Measurements from ENCODE around the gene HOXA10.

The HOXA10 gene

DNA sequence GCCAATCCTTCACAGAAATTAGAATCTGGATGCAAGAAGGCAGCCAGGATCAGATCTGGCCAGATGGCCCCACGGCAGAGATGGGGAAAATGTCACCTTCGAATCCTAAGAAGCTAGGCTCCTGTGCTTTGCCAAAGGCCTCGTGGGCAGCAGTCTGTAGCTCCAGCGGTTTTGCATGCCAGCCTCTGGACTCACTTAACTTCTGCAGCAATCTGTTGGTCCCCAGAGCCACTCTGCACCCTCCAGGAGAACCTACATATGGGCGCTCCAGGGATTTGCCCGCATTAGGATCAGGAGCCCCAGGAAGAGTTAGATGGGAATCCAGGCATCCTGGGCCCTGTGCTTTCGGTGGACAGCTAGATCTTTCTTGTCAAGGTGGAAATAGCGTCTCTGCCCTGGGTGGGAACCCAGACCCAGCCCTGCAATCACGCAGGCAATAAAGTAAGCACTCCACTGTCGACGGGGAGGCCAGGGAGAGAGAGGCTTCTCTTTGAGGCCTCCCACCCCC is 35.9 kb upstream of the HOXA10 start:
- DNase-seq: no peak
- CTCF ChIA-PET: interaction anchor here (0.6 to 5.0 kb wide), 15 partner anchors 9 to 883 kb away, joined by 3 to 33 read pairs (median 5); partner anchors contain the start of genes EVX1 and HIBADH
- Mint-ChIP-seq H3K27ac (peak overlapping the region; percentile 40), H3K4me3 (no peak overlapping the region), H3K27me3 (peaks cover 99% of the 10 kb centered on the region), H3K9me3 (no peaks in the 10 kb centered on the region), H3K36me3 (no peaks in the 10 kb centered on the region), H3K4me1 (peaks cover 12% of the 10 kb centered on the region)

DNA sequence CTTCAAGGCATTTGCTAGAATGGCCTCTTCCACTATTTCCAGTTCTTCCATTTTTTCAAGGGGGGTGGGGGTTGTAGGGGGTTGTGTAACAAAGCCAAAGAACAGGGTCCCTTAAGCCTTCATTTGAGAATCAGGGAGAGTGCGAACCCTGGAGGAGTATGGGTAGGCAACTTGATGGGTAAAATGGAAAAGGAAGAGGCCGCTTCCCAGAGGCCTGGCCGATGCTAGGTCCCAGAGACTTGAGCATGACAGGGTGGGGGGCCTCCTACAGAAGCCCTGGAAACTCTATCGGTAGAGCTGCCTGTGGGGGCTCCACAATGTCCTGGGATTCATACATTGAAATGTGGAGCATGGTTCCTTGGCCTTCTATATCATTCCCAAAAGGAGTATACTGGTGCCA is 34.9 kb upstream of the HOXA10 start:
- Mint-ChIP-seq H3K36me3 (no peaks in the 10 kb centered on the region), H3K27ac (no peak overlapping the region), H3K4me1 (peaks cover 12% of the 10 kb centered on the region), H3K4me3 (no peak overlapping the region), H3K27me3 (peaks cover 99% of the 10 kb centered on the region), H3K9me3 (no peaks in the 10 kb centered on the region)
- no peak for DNase-seq
- CTCF ChIA-PET: interaction anchor here (0.6 to 5.0 kb wide), 10 partner anchors 13 to 884 kb away, joined by 3 to 33 read pairs (median 6); partner anchors contain the start of gene HIBADH

- Mint-ChIP-seq H3K4me1 (peaks cover 12% of the 10 kb centered on the region), H3K27me3 (peaks cover 99% of the 10 kb centered on the region), H3K36me3 (no peaks in the 10 kb centered on the region), H3K27ac (no peak overlapping the region), H3K9me3 (no peaks in the 10 kb centered on the region), H3K4me3 (no peak overlapping the region)
- DNase-seq: no peak
- CTCF ChIA-PET: interaction anchor here (0.7 to 5.0 kb wide), 5 partner anchors 11 to 889 kb away, joined by 3 to 33 read pairs (median 4); no protein-coding TSS in a partner anchor
These were observed 33.3 kb upstream of the HOXA10 start for GRCh38 chr7:27207348-27207985.

- Mint-ChIP-seq H3K9me3 (no peaks in the 10 kb centered on the region), H3K4me1 (peaks cover 23% of the 10 kb centered on the region), H3K4me3 (peak overlapping the region; percentile 5), H3K36me3 (no peaks in the 10 kb centered on the region), H3K27me3 (peaks cover 99% of the 10 kb centered on the region), H3K27ac (no peak overlapping the region)
- no peak for DNase-seq
- CTCF ChIA-PET: interaction anchor here (1.7 to 1.8 kb wide), 2 partner anchors 10 to 41 kb away, joined by 5 to 6 read pairs; no protein-coding TSS in a partner anchor
These were observed 31.5 kb upstream of the HOXA10 start for GRCh38 chr7:27205325-27206280.

DNA sequence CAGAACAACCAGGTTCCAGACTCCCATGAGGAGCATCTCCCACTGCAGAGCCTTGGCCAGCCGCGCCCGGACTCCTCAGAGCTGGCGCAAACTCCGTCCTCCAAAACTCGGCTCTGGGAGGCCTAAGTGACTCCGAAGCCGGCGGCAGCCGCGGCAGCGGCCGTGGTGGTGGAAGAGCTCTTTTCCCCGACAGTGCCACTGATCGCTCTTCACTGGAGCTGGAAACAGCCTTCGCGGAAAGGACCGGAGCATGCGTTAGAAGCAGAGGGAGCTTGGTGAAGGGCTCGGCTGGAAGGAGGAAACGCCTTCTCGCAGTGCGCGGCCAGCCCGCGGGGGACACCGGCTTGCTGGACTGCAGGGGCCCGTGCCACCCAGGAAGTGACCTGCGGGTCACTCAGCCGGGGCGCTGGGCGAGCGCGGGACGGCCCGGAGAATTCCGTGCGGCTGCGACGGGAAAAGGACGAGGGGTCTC is 30.8 kb upstream of the HOXA10 start:
- CTCF ChIA-PET: interaction anchor here (1.3 to 1.8 kb wide), 3 partner anchors 9 to 42 kb away, joined by 3 to 6 read pairs (median 5); no protein-coding TSS in a partner anchor
- Mint-ChIP-seq H3K27me3 (peaks cover 99% of the 10 kb centered on the region), H3K36me3 (peaks cover under 1% of the 10 kb centered on the region), H3K4me1 (peaks cover 24% of the 10 kb centered on the region), H3K4me3 (no peak overlapping the region), H3K9me3 (no peaks in the 10 kb centered on the region), H3K27ac (peak overlapping the region; percentile 14)
- DNase-seq: no peak

GRCh38 chr7:27203964-27204594 is 30.0 kb upstream of the HOXA10 start:
- no peak overlapping the region for H3K4me3 Mint-ChIP-seq
- CTCF ChIA-PET: interaction anchor here (1.3 to 1.8 kb wide), 3 partner anchors 8 to 43 kb away, joined by 3 to 6 read pairs (median 5); no protein-coding TSS in a partner anchor
- H3K27ac Mint-ChIP-seq: no peak overlapping the region
- H3K9me3 Mint-ChIP-seq: no peaks in the 10 kb centered on the region
- H3K4me1 Mint-ChIP-seq: peaks cover 24% of the 10 kb centered on the region
- peaks cover 2% of the 10 kb centered on the region for H3K36me3 Mint-ChIP-seq
- no peak for DNase-seq
- H3K27me3 Mint-ChIP-seq: peaks cover 97% of the 10 kb centered on the region

- CTCF ChIA-PET: interaction anchor here (1.3 to 1.8 kb wide), 2 partner anchors 22 to 43 kb away, joined by 3 to 5 read pairs; no protein-coding TSS in a partner anchor
- Mint-ChIP-seq H3K4me3 (no peak overlapping the region), H3K4me1 (peaks cover 26% of the 10 kb centered on the region), H3K36me3 (peaks cover 2% of the 10 kb centered on the region), H3K9me3 (no peaks in the 10 kb centered on the region), H3K27ac (no peak overlapping the region), H3K27me3 (peaks cover 97% of the 10 kb centered on the region)
- no peak for DNase-seq
These were observed 29.3 kb upstream of the HOXA10 start for GRCh38 chr7:27203365-27203953.

DNA sequence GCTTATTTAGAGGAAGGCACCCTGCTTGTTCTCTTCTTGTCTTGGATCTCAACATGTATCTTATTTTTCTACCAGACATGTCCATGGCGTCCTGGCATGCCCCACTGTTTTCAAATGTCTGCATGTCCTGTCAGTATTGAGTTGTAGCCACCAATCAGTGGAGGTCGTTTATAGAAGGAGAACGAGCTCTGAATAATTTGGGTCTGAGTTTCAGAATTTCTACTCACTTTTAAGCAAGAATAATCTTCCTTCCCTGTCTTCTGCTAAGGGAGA is 28.7 kb upstream of the HOXA10 start:
- H3K27ac Mint-ChIP-seq: no peak overlapping the region
- peaks cover 97% of the 10 kb centered on the region for H3K27me3 Mint-ChIP-seq
- no peak for DNase-seq
- H3K36me3 Mint-ChIP-seq: peaks cover 2% of the 10 kb centered on the region
- CTCF ChIA-PET: interaction anchor here (0.9 to 1.1 kb wide), 2 partner anchors 8 to 769 kb away, joined by 3 read pairs; no protein-coding TSS in a partner anchor
- no peak overlapping the region for H3K4me3 Mint-ChIP-seq
- H3K4me1 Mint-ChIP-seq: peaks cover 26% of the 10 kb centered on the region
- H3K9me3 Mint-ChIP-seq: no peaks in the 10 kb centered on the region

DNA sequence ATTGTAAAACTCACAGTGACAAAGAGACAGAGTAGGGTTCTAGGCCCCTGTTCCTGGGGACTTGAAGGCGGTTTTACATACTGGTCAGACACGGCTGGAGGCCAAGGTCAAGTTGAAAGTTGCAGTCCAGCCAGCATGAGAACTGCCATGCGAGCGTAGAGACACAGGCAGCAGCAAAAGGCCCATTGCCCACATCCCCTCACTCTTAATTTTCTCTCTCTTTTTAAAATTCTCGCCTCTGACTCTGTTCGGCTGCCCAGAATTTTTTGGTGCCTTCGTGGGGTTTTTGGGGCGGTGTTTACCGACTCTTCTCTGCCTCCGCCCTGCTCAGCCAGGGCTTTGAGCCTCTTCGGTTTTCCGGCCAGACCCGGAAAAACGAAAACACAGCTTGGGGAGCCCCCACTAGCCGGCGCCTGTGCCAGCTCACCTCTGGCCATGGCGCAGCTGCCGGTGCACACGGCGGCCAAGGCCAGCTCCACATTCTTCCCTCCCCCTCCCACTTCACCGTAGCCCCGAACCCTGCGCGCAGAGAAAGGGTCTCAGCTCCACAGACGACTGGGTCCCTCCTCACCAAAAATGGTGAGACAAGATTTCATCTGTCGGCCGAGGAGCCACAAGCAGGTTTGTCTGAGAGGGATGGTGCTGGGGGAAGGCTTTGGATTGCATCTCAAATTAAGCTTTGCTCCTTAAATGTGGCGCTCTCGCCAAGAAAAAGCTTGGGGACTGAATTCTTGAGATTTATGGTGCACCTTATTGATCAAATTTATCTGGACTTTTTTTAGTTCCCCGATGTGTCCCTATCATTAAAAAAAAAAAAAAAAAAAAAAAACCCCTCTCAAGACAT is 28.1 kb upstream of the HOXA10 start:
- peaks cover 2% of the 10 kb centered on the region for H3K36me3 Mint-ChIP-seq
- DNase-seq: no peak
- peaks cover 97% of the 10 kb centered on the region for H3K27me3 Mint-ChIP-seq
- no peaks in the 10 kb centered on the region for H3K9me3 Mint-ChIP-seq
- CTCF ChIA-PET: interaction anchor here (0.9 to 1.1 kb wide), 2 partner anchors 9 to 769 kb away, joined by 3 read pairs; no protein-coding TSS in a partner anchor
- H3K27ac Mint-ChIP-seq: no peak overlapping the region
- H3K4me1 Mint-ChIP-seq: peaks cover 26% of the 10 kb centered on the region
- no peak overlapping the region for H3K4me3 Mint-ChIP-seq

GRCh38 chr7:27201580-27202017 is 27.5 kb upstream of the HOXA10 start:
- Mint-ChIP-seq H3K27me3 (peaks cover 94% of the 10 kb centered on the region), H3K9me3 (no peaks in the 10 kb centered on the region), H3K27ac (no peak overlapping the region), H3K4me1 (peaks cover 26% of the 10 kb centered on the region), H3K4me3 (no peak overlapping the region), H3K36me3 (peaks cover 2% of the 10 kb centered on the region)
- CTCF ChIA-PET: interaction anchor here (0.7 to 1.1 kb wide), 3 partner anchors 9 to 770 kb away, joined by 3 read pairs; no protein-coding TSS in a partner anchor
- DNase-seq: no peak

DNA sequence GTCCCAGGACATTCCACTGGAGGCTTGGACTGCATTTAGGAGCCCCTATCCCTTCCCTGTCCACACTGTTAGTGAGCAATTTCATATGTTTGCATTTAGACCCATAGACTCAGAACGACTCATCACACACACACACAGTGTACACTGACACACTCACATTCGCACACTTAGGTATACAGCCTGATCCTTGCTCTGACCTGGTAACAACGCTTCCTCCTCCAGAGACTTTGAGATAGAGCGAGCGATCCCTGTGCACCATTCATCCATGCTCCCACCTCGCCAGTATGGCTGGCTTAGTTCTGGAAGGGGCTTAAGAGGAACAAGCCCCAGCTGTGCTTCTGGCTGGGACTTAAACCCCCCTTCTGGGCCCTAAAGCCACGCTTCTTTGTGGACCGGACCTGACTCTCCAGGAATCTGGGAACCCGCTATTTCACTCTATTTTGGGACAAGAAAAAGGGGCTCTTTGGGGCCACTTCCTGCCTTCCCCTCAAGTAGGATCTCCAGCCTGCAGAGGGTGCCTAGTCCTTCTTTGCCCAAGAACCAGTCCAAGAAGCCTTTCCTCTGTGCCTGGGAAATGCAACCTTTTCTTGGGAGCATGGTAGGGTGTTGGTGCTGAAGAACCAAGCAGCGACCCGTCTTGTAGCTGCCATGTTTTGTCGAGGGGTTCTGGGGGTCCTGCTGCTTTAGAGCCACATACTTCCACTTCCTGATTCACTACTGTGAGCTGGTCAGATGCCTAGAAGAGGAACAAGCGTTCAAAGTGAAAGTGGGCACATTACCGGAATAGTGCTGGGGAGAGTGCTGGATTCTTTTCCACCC is 26.9 kb upstream of the HOXA10 start:
- no peaks in the 10 kb centered on the region for H3K9me3 Mint-ChIP-seq
- DNase-seq: no peak
- peaks cover 2% of the 10 kb centered on the region for H3K36me3 Mint-ChIP-seq
- H3K4me3 Mint-ChIP-seq: peak overlapping the region; percentile 29
- peak overlapping the region; percentile 74 for H3K27ac Mint-ChIP-seq
- H3K27me3 Mint-ChIP-seq: peaks cover 91% of the 10 kb centered on the region
- H3K4me1 Mint-ChIP-seq: peaks cover 26% of the 10 kb centered on the region
- CTCF ChIA-PET: interaction anchor here (0.6 to 0.7 kb wide), 2 partner anchors 10 to 637 kb away, joined by 3 read pairs; no protein-coding TSS in a partner anchor

All from activated naive CD4-positive, alpha-beta T cell treated with anti-CD3 and anti-CD28 coated beads, Interleukin-2, amount 10 ng/mL, durations not matched to agents 7 days and 5 days (primary cell).